ENCODE data around the gene PNLIP. TPM values are rescaled to one million over a fixed set of nuclear protein-coding genes. Genes with fewer than 3 reads are reported as not detected.

Gene PNLIP
- total and polyA plus RNA-seq, 12 donors, result 0.16 to 2.2 (median 0.90) TPM; not detected in 4

- TF ChIP-seq, protein P1, sequence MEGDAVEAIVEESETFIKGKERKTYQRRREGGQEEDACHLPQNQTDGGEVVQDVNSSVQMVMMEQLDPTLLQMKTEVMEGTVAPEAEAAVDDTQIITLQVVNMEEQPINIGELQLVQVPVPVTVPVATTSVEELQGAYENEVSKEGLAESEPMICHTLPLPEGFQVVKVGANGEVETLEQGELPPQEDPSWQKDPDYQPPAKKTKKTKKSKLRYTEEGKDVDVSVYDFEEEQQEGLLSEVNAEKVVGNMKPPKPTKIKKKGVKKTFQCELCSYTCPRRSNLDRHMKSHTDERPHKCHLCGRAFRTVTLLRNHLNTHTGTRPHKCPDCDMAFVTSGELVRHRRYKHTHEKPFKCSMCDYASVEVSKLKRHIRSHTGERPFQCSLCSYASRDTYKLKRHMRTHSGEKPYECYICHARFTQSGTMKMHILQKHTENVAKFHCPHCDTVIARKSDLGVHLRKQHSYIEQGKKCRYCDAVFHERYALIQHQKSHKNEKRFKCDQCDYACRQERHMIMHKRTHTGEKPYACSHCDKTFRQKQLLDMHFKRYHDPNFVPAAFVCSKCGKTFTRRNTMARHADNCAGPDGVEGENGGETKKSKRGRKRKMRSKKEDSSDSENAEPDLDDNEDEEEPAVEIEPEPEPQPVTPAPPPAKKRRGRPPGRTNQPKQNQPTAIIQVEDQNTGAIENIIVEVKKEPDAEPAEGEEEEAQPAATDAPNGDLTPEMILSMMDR (IDR thresholded peaks at IDR 0.05), result no peak
- TF ChIP-seq POLR2A (IDR thresholded peaks at IDR 0.05), result no peak
- 65 to 80% (median 72%) methylated on average over 2 of the region's 2 CpGs for WGBS, 4 donors
- H3K4me3 ChIP-seq, result no peak overlapping the region
- no peaks in the 10 kb centered on the region for H3K4me1 ChIP-seq (replicated peaks in 1 of 2)
- no peak for DNase-seq
- intact Hi-C loops (cut with DNase I), result no loop called here
- H3K27ac ChIP-seq, result no peak overlapping the region
- no peaks in the 10 kb centered on the region for H3K36me3 ChIP-seq (replicated peaks in 1 of 2)
- H3K9me3 ChIP-seq (replicated peaks in 1 of 3), result no peaks in the 10 kb centered on the region
- H3K27me3 ChIP-seq, result no peaks in the 10 kb centered on the region
Observed at GRCh38 chr10:116596062-116596461, 50.3 kb downstream of the PNLIP start.

GRCh38 chr10:116597543-116597942, 51.8 kb downstream of the PNLIP start:
- Histone ChIP-seq H3K4me3 (no peak overlapping the region), H3K27ac (no peak overlapping the region), H3K36me3 (replicated peaks in 1 of 2) (no peaks in the 10 kb centered on the region), H3K4me1 (replicated peaks in 1 of 2) (no peaks in the 10 kb centered on the region), H3K9me3 (replicated peaks in 1 of 3) (no peaks in the 10 kb centered on the region), H3K27me3 (no peaks in the 10 kb centered on the region)
- DNase-seq, result no peak
- TF ChIP-seq POLR2A (IDR thresholded peaks at IDR 0.05), result no peak
- TF ChIP-seq, protein P1 (IDR thresholded peaks at IDR 0.05), result no peak
- intact Hi-C loops (cut with DNase I), result no loop called here
- WGBS, 4 donors, result 79 to 87% (median 82%) methylated on average over 5 of the region's 5 CpGs

DNA sequence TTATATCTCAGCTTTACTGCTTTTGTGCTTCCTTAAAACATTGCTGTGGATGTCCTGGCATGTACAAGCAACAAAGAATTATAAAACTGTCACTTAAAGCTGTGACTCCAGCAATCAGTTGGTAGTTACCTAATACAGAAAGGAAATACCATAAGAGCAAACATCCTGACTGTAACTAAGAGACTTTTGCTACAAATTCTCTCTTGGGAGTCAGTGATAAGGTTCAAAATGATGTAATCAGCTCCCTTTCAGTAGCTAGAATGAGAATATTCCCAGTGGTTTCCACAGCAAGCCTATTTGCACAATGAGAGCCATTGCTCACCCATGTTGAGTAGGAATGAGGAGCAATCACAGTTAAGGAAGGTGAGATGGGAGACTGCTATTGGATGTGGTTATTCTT, 52.6 kb downstream of the PNLIP start:
- no peaks in the 10 kb centered on the region for H3K4me1 ChIP-seq (replicated peaks in 1 of 2)
- H3K36me3 ChIP-seq (replicated peaks in 1 of 2), result no peaks in the 10 kb centered on the region
- H3K9me3 ChIP-seq (replicated peaks in 1 of 3), result no peaks in the 10 kb centered on the region
- no peak overlapping the region for H3K4me3 ChIP-seq
- H3K27me3 ChIP-seq, result no peaks in the 10 kb centered on the region
- H3K27ac ChIP-seq, result no peak overlapping the region
- TF ChIP-seq, protein P1 (IDR thresholded peaks at IDR 0.05), result no peak
- no peak for TF ChIP-seq POLR2A (IDR thresholded peaks at IDR 0.05)
- DNase-seq, result no peak
- intact Hi-C loops (cut with DNase I), result no loop called here

DNA sequence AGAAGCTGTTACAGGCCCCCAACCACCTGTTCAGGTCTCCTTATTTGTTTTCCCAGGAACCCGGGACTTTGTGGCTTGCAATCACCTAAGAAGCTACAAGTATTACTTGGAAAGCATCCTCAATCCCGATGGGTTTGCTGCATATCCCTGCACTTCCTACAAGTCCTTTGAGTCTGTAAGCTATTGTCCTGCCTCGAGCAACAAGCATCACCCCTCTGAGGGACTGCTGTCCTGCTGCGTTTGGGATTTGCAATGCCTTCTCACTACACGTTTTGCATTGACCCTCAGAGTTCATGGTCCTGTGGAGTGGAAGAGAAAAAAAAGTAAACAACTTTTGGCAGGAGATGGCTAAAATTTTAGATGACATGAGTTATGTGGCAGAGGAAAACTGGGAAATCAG, 54.3 kb downstream of the PNLIP start:
- H3K27ac ChIP-seq, result no peak overlapping the region
- H3K36me3 ChIP-seq (replicated peaks in 1 of 2), result no peaks in the 10 kb centered on the region
- H3K4me3 ChIP-seq, result no peak overlapping the region
- WGBS, 4 donors, result 46 to 55% (median 54%) methylated on average over 5 of the region's 5 CpGs
- intact Hi-C loops (cut with DNase I), result no loop called here
- no peaks in the 10 kb centered on the region for H3K4me1 ChIP-seq (replicated peaks in 1 of 2)
- no peaks in the 10 kb centered on the region for H3K27me3 ChIP-seq
- DNase-seq, result no peak
- TF ChIP-seq, protein P1 (IDR thresholded peaks at IDR 0.05), result no peak
- no peak for TF ChIP-seq POLR2A (IDR thresholded peaks at IDR 0.05)
- no peaks in the 10 kb centered on the region for H3K9me3 ChIP-seq (replicated peaks in 1 of 3)

Measured in adrenal gland (tissue), 12 donors.